Hematopoietic multipotent progenitor cell (in vitro differentiated cells): ENCODE results near the gene ACKR1. TPM values are rescaled to one million over a fixed set of nuclear protein-coding genes. Genes with fewer than 3 reads are reported as not detected.

ENCODE experiments used
- DNase-seq, 3 donors: peaks; one replicate each; pipeline ENCODE4 v3.0.0-alpha.2; 2011 to 2015; ENCODE audit warnings: low read depth in 2 of 3, low spot score in 2 of 3
- total RNA-seq: library from RNA; depleted of rRNA; stranded (reverse); fragments of >200 nt; gene quantifications from one replicate; pipeline ENCODE4 v1.2.3, GENCODE V29; 2012

ACKR1 gene
- 0.27 TPM for total RNA-seq

DNA sequence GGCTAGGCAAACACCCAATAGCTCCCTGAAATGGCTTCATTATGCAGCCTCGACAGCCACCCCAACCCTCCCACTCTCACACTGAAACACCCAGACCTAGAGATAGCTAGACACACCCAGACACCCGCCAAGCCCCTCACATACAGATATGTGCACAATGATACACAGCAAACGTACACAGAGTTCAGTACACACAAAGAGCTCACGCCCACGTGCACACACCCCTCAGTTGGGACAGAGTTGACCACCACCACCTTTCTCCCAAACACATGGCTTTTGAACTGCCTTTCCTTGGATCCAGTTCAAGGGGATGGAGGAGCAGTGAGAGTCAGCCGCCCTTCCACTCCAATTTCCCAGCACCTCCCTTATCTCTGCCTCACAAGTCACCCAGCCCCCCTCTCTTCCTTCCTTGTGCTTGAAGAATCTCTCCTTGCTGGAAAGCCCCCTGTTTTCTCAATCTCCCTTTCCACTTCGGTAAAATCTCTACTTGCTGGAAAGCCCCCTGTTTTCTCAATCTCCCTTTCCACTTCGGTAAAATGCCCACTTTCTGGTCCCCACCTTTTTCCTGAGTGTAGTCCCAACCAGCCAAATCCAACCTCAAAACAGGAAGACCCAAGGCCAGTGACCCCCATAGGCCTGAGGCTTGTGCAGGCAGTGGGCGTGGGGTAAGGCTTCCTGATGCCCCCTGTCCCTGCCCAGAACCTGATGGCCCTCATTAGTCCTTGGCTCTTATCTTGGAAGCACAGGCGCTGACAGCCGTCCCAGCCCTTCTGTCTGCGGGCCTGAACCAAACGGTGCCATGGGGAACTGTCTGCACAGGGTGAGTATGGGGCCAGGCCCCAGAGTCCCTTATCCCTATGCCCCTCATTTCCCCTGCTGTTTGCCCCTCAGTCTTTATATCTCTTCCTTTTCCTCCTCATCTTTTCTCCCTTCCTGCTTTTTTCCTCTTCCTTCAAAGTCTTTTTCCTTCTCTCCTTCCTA is at the start of gene ACKR1:
TSS of gene ACKR1 (plus strand) at position 715 of the 981 bp plus-strand sequence. CDS start at position 800, 85 bp downstream.
- peak in 2 of 3 donors; percentile 60 to 64 for DNase-seq

DNA sequence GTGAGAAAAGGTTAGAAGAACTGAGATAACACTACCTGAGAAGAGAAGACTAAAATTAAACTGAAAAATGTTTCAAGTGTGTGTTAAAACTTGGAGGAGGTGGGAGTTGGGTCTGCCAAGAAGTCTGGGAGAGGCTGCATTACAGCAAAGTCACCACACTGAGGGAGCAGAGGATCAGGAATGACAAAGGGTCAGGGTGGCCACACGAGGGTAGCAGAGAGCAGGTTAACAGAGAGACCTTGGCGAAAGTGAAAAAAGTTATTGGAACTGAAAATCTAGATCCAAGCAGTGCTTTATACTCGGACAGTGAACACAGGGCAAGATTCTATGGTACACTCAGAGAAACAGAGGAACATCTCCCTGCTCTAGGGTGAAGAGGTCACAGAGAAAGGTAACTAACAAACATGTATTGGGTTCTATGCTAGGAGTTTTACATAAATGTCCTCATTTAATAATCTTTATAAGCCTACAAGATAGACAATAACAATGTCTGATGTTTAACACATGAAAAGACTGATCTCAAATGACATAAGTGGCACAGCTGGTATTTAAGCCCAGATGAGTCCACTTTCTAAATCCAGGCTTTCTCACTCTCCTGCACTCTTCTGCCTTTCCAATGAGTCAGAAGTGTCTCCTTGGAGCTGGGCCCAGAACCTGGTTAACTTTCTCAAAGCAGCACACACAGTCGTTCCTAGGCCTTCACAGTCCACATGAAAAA is 43.5 kb upstream of the ACKR1 start:
- peak; percentile 19 to 82 (median 73) for DNase-seq

- DNase-seq, result no peak
Measured at GRCh38 chr1:159161719-159162026, 43.0 kb upstream of the ACKR1 start.

- DNase-seq, result peak in 2 of 3 donors; percentile 18 to 36
Measured at GRCh38 chr1:159162516-159163265, 42.0 kb upstream of the ACKR1 start.

- DNase-seq, result no peak
Measured at GRCh38 chr1:159163614-159164228, 41.0 kb upstream of the ACKR1 start.

DNA sequence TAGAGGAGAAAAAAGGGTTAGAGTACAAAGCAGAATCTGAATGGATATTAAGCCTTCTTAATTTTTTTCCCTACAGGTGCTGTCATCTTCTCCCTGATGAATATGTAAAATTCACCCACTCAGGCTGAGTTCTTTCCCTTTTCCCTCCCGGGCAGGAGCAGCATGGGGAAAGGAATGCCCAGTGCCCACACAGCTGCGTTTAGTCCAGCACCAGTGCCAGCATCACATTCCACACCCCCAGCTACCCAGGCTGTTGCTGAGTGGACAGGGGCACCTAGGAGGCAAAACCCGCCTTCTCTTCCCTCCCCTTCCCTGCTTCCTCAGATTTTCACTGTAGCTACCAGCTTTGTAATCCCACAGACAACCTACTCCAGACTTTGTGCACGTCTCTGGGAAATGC is 36.6 kb upstream of the ACKR1 start:
- DNase-seq, result no peak

- DNase-seq, result no peak
Measured at GRCh38 chr1:159170639-159171038, 34.0 kb upstream of the ACKR1 start.

DNA sequence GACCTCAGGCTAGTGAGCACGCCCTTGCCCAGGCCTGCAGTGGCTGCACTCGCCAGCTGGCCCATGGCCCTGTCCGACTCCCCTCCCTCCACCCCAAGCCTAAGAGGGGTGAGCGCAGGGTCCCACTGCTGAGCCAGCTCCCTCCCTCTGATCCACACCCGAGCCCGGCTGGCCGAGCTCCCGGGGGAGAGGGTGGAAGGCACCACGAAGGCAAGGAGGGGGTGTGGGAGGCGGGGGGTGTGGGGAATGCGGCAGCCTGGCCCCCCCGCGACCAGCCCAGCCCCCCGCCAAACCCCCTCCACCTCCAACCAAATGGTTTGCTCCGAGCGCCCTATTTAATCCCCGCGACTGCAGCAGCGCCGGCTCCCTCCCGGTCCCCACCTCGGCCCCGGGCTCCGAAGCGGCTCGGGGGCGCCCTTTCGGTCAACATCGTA is 33.4 kb upstream of the ACKR1 start, which contains the start of gene CADM3:
TSS of gene CADM3 (plus strand) at position 362 of the 434 bp plus-strand sequence. CDS start 151 bp downstream, outside the sequence.
- no peak for DNase-seq

- no peak for DNase-seq
Measured at GRCh38 chr1:159171688-159172501, 32.8 kb upstream of the ACKR1 start.

DNA sequence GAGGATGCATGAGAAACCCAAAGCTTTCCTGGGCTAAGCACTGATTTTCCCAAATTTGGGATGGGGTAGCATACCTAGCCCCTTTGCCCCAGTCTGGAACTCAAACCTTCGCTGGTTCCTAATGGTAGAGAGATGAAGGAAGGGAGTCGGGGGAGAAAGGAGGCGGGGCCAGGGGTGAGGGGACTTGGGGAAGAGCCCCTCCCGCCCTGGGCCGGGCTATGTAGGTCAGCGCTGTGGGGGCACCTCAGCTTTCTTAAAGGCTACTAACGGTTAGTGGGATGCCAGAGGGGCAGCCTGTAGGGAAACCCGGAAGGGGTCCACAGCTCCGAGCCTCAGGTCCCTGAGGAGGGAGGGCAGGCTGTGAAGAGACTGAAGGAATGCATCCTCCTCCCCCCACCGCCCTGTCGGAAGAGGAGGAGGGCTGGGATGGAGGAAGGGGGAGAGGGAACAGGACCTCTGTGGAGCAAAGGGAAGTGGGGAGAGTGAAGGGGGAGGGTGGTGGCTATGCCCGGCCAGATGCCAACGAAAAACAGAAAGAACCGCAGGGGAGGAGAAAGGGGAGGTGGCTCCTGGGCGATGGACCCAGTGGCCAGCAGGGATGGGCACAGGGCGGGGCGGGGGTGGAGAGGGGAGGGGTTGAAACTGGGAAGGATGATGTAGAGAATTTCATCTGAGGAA is 31.9 kb upstream of the ACKR1 start:
- no peak for DNase-seq

DNA sequence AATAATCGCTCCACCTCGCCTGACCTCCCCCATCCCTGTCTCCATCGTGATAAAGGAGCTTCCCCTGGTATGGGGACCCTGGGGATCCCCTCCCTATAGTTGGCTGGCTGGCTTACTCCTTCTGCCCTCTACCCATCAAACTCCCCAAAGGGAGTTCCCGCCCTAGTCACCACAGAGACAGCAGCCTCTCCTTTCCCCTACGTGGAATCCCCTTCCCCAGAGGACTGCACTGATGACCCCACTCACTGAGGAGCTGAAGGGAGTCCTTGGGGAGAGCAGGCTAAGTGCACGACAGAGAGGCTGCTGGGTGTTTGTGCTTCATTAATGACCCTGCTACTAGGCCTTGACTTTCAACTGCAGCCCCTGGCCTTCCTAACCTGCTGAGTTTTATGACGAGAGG is 31.4 kb upstream of the ACKR1 start:
- DNase-seq, result no peak

DNA sequence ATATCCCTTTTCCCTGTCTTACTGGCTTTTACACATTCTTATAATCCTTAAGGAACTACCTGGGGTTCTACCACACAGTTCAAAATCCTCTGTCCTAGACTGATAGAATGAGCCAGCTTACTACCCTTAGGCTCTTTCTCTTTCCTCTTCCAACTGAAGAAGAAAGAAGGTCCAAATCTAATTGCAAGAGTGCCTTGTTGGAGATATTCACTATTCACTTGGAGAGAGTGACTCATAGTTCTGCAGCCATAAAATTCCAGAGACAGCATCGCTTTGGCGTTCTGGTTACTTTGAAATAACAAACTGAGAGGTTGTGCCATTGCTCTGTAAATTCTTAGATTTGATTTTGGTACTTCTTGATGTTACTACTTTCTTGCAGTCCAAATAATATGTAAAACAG is 29.1 kb upstream of the ACKR1 start:
- no peak for DNase-seq

DNA sequence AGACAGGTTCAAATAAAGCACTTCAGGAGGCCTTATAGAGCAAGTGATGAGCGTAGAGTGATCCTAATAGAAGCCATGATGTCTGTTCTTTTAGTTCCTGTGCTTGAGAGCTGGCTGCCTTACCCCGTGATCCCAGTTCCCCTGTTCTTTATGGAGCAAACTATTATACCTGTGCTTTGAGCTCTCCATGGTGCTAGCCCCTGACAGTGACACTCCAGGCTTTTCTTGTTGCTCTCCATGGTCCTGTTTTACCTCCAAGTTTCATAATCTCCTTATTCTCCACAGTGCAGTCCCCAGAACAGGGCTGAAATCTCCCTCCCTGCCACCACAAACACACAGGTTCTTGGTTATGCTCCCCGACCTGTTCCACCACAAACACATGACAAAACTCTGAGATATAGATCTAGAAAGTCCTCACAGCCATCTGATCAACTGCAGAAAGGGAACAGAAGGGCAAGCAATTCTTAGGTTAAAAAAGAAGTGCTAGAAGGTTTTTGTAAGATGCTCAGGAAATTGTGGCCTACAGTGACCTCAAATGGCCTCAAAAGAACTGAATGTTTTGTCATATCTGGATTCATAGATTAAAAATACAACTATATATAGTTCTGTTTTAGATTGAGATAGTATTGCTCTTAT is 27.3 kb upstream of the ACKR1 start:
- peak in 2 of 3 donors; percentile 80 to 92 for DNase-seq

DNA sequence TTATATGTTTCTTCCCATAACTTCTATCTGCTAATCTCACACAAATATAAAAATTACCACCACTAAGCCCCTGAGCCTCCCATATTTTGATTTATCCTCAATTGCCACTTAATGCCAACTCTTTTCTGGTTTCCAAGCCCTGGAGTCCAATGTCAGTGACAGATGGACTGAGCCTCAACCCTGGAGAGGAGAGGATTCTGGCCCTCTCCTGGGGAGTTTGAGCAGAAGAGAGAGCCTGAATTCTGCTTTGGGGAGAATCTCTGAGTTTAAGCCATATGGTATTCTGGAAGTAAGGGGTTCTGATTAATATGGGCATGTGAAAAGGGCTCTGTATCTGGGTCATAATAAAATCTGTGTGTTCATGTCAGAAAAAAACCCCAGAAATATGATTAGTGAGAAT is 24.8 kb upstream of the ACKR1 start:
- DNase-seq, result no peak

DNA sequence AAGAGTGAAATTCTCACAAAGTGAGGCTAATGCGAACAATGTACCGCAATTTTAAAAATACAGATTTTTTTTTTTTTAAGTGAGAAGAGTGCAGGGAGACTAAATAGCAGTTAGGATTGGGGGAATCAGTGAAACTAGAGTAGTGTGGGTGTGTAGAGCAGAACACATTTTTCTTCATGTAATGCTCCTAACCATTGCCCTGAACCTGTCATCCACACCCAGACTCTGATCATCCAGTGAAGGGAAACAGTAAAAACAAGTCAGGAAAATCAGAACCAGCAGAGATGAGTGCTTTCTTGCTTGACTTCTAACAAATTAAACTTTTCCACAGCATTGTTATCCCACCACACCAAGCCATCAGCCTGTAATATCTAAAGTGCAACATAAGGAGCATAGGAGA is 24.2 kb upstream of the ACKR1 start:
- no peak for DNase-seq

GRCh38 chr1:159181328-159182024 is 23.2 kb upstream of the ACKR1 start:
- DNase-seq, result no peak

- no peak for DNase-seq
Measured at GRCh38 chr1:159184201-159184600, 20.5 kb upstream of the ACKR1 start.

DNA sequence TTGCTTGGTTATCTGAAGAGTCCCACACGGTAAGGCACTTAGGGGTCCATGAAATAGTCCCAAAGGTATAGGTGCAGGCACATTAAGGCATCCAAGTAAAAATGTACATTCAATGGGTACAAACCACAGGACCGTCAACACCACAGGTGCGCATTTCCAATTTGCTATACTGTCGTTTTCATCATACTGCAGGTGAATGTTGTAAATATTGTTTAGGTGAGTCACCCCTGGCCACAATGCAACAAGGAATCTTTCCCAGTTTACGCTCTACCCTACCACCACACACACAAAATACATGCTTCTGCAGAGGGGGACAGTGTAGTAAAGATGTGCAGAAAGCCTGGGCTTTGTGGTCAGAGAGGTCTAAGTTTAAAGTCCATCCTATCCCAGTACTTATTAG is 19.6 kb upstream of the ACKR1 start:
- DNase-seq, result no peak
